ENCODE data around the gene SLC6A3.

SLC6A3 gene

DNA sequence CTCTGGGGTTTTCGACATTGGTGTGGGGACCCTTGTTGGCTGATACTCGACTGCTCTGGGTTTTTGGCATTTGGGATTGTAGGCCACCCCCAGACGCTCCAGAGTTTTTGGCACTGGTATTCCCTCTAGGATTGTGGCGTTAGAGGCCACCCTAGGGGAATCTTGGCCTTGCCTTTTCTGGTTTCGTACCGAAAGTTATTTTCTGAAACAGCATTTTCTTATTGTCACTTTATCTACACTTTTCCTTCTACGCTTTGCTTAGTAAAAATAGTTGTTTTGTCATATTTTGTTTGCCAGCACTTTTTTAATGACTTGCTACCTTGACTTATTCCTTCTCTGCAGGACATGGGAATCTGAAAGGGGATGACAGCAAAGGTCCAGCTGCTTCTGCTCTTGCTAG, 75.2 kb downstream of the SLC6A3 start:
- no peaks in the 10 kb centered on the region for H3K36me3 ChIP-seq (ENCODE audit: insufficient read depth, low read length)
- no peaks in the 10 kb centered on the region for H3K79me2 ChIP-seq (ENCODE audit: insufficient read depth, low read length)
- no peaks in the 10 kb centered on the region for H3K4me1 ChIP-seq (ENCODE audit: insufficient read depth, low read length, poor library complexity, severe bottlenecking)
- H3K9me2 ChIP-seq (replicated peaks; ENCODE audit: low read depth, low read length): no peaks in the 10 kb centered on the region
- no peak for TF ChIP-seq EZH2phosphoT487 (IDR thresholded peaks at IDR 0.05; ENCODE audit: borderline replicate concordance)
- TF ChIP-seq, protein P1, sequence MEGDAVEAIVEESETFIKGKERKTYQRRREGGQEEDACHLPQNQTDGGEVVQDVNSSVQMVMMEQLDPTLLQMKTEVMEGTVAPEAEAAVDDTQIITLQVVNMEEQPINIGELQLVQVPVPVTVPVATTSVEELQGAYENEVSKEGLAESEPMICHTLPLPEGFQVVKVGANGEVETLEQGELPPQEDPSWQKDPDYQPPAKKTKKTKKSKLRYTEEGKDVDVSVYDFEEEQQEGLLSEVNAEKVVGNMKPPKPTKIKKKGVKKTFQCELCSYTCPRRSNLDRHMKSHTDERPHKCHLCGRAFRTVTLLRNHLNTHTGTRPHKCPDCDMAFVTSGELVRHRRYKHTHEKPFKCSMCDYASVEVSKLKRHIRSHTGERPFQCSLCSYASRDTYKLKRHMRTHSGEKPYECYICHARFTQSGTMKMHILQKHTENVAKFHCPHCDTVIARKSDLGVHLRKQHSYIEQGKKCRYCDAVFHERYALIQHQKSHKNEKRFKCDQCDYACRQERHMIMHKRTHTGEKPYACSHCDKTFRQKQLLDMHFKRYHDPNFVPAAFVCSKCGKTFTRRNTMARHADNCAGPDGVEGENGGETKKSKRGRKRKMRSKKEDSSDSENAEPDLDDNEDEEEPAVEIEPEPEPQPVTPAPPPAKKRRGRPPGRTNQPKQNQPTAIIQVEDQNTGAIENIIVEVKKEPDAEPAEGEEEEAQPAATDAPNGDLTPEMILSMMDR (conservative IDR thresholded peaks at IDR 0.05; ENCODE audit: low read length): no peak
- H3K9me3 ChIP-seq (ENCODE audit: insufficient read depth, low read depth, low read length): no peaks in the 10 kb centered on the region
- no peak overlapping the region for H3K9ac ChIP-seq (ENCODE audit: low read depth, low read length, poor library complexity, severe bottlenecking)
- H3K27me3 ChIP-seq (ENCODE audit: insufficient read depth, low read length, poor library complexity, severe bottlenecking): no peaks in the 10 kb centered on the region
- no peaks in the 10 kb centered on the region for H4K20me1 ChIP-seq (ENCODE audit: insufficient read depth, low read length, poor library complexity, severe bottlenecking)
- no peak overlapping the region for H3K4me2 ChIP-seq (ENCODE audit: low read depth, low read length, poor library complexity, severe bottlenecking)
- H3F3A ChIP-seq (ENCODE audit: low read depth): no peaks in the 10 kb centered on the region
- H2AFZ ChIP-seq (ENCODE audit: low read length): no peak overlapping the region
- no peak overlapping the region for H3K4me3 ChIP-seq (ENCODE audit: low read length, poor library complexity, severe bottlenecking)

DNA sequence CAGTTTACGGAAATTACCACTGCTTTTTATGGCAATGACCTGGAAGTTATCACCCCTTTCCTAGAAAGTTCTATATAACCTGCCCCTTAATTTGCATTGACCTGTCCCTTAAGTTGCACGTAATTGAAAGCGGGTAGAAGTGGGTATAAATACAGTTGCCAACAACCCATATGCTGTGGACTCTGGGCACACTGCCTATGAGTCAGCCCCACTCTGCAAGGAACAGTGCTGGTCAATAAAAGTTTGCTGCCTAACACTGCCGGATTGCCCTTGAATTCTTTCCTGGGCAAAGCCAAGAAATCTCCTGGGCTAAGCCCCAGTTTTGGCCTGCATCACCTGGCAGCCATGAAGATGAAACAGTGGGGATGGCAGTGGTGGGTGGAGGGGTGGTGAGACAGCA, 76.5 kb downstream of the SLC6A3 start:
- Histone ChIP-seq H3K27me3 (ENCODE audit: insufficient read depth, low read length, poor library complexity, severe bottlenecking) (no peaks in the 10 kb centered on the region), H3K36me3 (ENCODE audit: insufficient read depth, low read length) (no peaks in the 10 kb centered on the region), H3K4me3 (ENCODE audit: low read length, poor library complexity, severe bottlenecking) (no peak overlapping the region), H3K9ac (ENCODE audit: low read depth, low read length, poor library complexity, severe bottlenecking) (no peak overlapping the region), H3K4me2 (ENCODE audit: low read depth, low read length, poor library complexity, severe bottlenecking) (no peak overlapping the region), H4K20me1 (ENCODE audit: insufficient read depth, low read length, poor library complexity, severe bottlenecking) (no peaks in the 10 kb centered on the region), H3K9me2 (replicated peaks; ENCODE audit: low read depth, low read length) (no peaks in the 10 kb centered on the region), H2AFZ (ENCODE audit: low read length) (no peak overlapping the region), H3K9me3 (ENCODE audit: insufficient read depth, low read depth, low read length) (no peaks in the 10 kb centered on the region), H3F3A (ENCODE audit: low read depth) (no peaks in the 10 kb centered on the region), H3K79me2 (ENCODE audit: insufficient read depth, low read length) (no peaks in the 10 kb centered on the region), H3K4me1 (ENCODE audit: insufficient read depth, low read length, poor library complexity, severe bottlenecking) (peaks cover 7% of the 10 kb centered on the region)
- TF ChIP-seq, protein P1 (conservative IDR thresholded peaks at IDR 0.05; ENCODE audit: low read length): no peak
- TF ChIP-seq EZH2phosphoT487 (IDR thresholded peaks at IDR 0.05; ENCODE audit: borderline replicate concordance): no peak

DNA sequence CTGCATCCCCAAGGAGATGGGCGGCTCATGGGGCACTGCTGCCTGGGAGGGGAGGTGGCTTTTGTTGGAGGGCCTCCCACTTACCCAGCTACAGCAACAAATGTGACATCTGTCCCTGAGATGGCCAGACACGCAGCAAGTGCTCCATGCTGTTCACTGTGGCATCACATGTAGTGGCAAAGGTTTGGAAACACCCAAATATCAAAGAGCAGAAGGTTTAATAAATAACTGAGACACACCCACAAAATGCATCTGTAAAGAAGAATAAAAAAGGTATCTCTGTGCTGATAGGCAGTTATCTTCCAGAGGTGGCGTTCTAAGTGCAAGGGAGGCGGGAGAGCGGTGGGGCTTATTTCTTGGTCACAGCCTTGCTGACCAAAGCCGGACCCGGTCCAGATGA, 77.0 kb downstream of the SLC6A3 start:
- Histone ChIP-seq H2AFZ (ENCODE audit: low read length) (no peak overlapping the region), H3K4me1 (ENCODE audit: insufficient read depth, low read length, poor library complexity, severe bottlenecking) (peaks cover 7% of the 10 kb centered on the region)

More for the DNA sequence above, 77.0 kb downstream of the SLC6A3 start:
- no peaks in the 10 kb centered on the region for H3K79me2 ChIP-seq (ENCODE audit: insufficient read depth, low read length)
- no peak overlapping the region for H3K4me3 ChIP-seq (ENCODE audit: low read length, poor library complexity, severe bottlenecking)
- H3K27me3 ChIP-seq (ENCODE audit: insufficient read depth, low read length, poor library complexity, severe bottlenecking): no peaks in the 10 kb centered on the region
- no peaks in the 10 kb centered on the region for H3K9me3 ChIP-seq (ENCODE audit: insufficient read depth, low read depth, low read length)
- no peak for TF ChIP-seq EZH2phosphoT487 (IDR thresholded peaks at IDR 0.05; ENCODE audit: borderline replicate concordance)
- TF ChIP-seq, protein P1 (conservative IDR thresholded peaks at IDR 0.05; ENCODE audit: low read length): no peak
- no peaks in the 10 kb centered on the region for H3K9me2 ChIP-seq (replicated peaks; ENCODE audit: low read depth, low read length)
- no peaks in the 10 kb centered on the region for H3F3A ChIP-seq (ENCODE audit: low read depth)
- H3K4me2 ChIP-seq (ENCODE audit: low read depth, low read length, poor library complexity, severe bottlenecking): no peak overlapping the region
- H4K20me1 ChIP-seq (ENCODE audit: insufficient read depth, low read length, poor library complexity, severe bottlenecking): no peaks in the 10 kb centered on the region
- H3K9ac ChIP-seq (ENCODE audit: low read depth, low read length, poor library complexity, severe bottlenecking): no peak overlapping the region
- H3K36me3 ChIP-seq (ENCODE audit: insufficient read depth, low read length): no peaks in the 10 kb centered on the region
